HL-60 (cell line): ENCODE results near the gene NR2F6.

ENCODE experiments used
- DNase-seq, 2 experiments: peaks; one replicate each; pipeline ENCODE4 v3.0.0-alpha.2; 2010 to 2020; ENCODE audit warnings: low read depth in 1 of 2, low spot score in 1 of 2
- H3K27ac ChIP-seq: fragments of 250-450 bp; sonication (Bioruptor Pico); replicated peaks from 2 replicates; pipeline ENCODE4 v1.5.1; 2020; ENCODE audit warnings: mild to moderate bottlenecking, moderate library complexity
- H3K27me3 ChIP-seq: fragments of 250-450 bp; sonication (Bioruptor Pico); 2 replicates; pipeline ENCODE4 v1.5.1; 2021; ENCODE audit warnings: mild to moderate bottlenecking, moderate library complexity; ENCODE audit not compliant: insufficient read depth, poor library complexity, severe bottlenecking
- H3K4me3 ChIP-seq: replicated peaks from 2 replicates; pipeline ENCODE4 v1.5.1; 2011; ENCODE audit warnings: mild to moderate bottlenecking, control low read depth, low read length; ENCODE audit not compliant: insufficient read depth
- CTCF ChIP-seq: IDR thresholded peaks from one replicate; pipeline ENCODE4 v1.5.1; 2011; ENCODE audit warnings: low read length, control low read depth, inconsistent platforms; ENCODE audit not compliant: insufficient read depth
- GABPA ChIP-seq: IDR thresholded peaks from 2 replicates; pipeline ENCODE4 v1.6.1; 2012; ENCODE audit warnings: low read depth
- POLR2AphosphoS5 ChIP-seq: IDR thresholded peaks from 2 replicates; pipeline ENCODE4 v1.6.1; 2012; ENCODE audit warnings: low read depth
- REST ChIP-seq: IDR thresholded peaks from 2 replicates; pipeline ENCODE4 v1.6.1; 2012; ENCODE audit warnings: low read depth; ENCODE audit not compliant: insufficient replicate concordance
- SPI1 ChIP-seq: IDR thresholded peaks from 2 replicates; pipeline ENCODE4 v1.6.1; 2012; ENCODE audit warnings: low read depth, mild to moderate bottlenecking, borderline replicate concordance
- long read RNA-seq: library from polyadenylated mRNA; unstranded; transcript quantifications from one replicate; pipeline ENCODE4 v2.0.0, GENCODE V29; 2020

The NR2F6 gene
- long read RNA-seq, partial matches to known transcripts, result 0 of 1 reads
- long read RNA-seq, other reads (novel, unspliced or antisense), result 1 of 1 reads

- Histone ChIP-seq H3K27ac (peak within 1 kb of the TSS; percentile 95), H3K4me3 (peak within 1 kb of the TSS; percentile 67), H3K27me3 (no peaks in the 10 kb centered on the region)
- TF ChIP-seq CTCF, result no peak
- no peak for TF ChIP-seq SPI1
- TF ChIP-seq REST, result no peak
- no peak for TF ChIP-seq GABPA
- TF ChIP-seq POLR2AphosphoS5, result no peak
- DNase-seq, result no peak
Measured at GRCh38 chr19:17245535-17245984, at the start of gene NR2F6. Gene NR2F6 (minus strand): TSS chr19:17245919. CDS start chr19:17245220, 699 bp downstream.

GRCh38 chr19:17294051-17294891, 48.6 kb upstream of the NR2F6 start:
- no peak for DNase-seq
- no peaks in the 10 kb centered on the region for H3K27me3 ChIP-seq
- no peak overlapping the region for H3K4me3 ChIP-seq
- H3K27ac ChIP-seq, result no peak overlapping the region
- TF ChIP-seq SPI1 (no peak), POLR2AphosphoS5 (no peak), GABPA (no peak), REST (no peak), CTCF (no peak)

- no peak for DNase-seq
- TF ChIP-seq REST (no peak), SPI1 (no peak), POLR2AphosphoS5 (no peak), CTCF (no peak), GABPA (no peak)
- H3K4me3 ChIP-seq, result no peak overlapping the region
- H3K27me3 ChIP-seq, result no peaks in the 10 kb centered on the region
- no peak overlapping the region for H3K27ac ChIP-seq
Measured at GRCh38 chr19:17293605-17294004, 47.9 kb upstream of the NR2F6 start.
